CD4-positive, alpha-beta T cell treated with Interleukin-2 at 100 ng/mL for 4 hours (primary cell): ENCODE measurements around the gene CADM2.

ENCODE experiments used
- DNase-seq: peaks from one replicate; pipeline ENCODE4 v3.0.0-alpha.2; 2020; ENCODE audit warnings: low spot score

CADM2 gene

DNA sequence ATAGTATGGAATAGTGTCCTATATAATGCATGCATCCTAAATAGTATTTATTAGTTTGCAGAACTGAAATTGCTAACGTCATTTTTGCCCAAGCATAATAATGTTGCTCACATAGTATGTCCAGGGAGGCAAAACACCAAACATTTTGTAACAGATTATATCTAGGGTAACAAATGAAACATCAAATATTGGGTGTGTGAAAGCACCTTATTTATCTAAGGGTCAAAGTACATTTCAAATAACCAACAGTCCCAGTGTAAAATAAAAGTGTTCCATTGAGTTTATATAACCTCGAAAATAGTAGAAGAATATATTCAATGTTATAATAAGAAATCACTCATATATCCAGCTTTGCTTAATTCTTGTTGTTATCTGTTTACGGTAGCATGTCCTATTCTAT is 363.1 kb downstream of the CADM2 start:
- DNase-seq = no peak

DNA sequence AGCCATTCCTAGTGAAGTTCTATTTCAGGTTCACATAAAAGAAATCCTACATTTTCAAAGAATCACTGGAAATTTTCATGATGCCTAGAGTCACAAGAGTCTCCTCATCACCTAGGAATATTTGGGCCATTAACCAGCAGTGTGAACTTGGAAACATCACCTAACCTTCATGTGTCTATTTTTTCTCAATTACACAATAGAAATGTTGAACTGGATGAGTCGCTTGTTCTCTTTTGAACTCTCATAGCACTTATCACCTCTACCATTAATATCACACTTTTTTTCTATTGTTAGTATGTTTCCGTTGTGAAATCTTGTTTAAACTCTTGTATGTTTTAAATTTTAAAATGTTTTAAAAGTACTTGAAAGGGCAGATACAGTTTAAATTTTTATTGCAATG is 371.3 kb downstream of the CADM2 start:
- DNase-seq = no peak

DNA sequence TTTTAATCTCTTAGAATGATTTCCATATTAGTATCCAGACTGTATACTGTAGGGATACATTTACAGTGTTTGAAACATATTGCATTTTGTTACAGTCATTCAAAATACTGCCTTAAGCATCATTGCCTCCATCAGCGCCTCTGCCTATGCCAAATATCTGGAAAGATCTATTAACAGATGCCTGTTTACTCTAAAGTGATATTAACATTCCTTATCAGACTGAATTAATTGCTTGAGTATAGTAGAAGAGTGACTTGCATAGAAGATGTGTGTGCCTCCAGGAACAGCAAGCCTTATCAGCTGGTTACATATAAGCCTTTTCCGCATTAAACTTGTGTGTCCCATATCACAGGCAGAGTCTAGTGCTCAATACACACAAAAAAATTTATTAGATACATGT is 379.1 kb downstream of the CADM2 start:
- DNase-seq = no peak

DNA sequence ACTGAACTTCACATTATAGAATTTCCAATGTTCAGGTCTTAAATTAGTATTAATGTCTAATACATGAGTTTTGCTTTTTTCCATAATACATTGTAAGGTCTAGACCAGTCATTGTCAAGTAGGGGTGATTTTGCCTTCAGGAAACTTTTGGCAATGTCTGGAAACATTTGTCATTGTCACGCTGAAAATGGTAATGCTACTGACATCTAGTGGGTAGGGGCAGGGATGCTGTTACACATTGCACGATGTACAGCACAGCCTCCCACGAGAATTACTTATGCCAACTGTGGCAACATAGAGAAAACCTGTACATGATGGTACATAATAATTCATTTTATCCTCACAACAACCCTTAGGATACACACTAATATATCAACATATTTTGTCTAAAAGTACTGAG is 384.1 kb downstream of the CADM2 start:
- no peak for DNase-seq

DNA sequence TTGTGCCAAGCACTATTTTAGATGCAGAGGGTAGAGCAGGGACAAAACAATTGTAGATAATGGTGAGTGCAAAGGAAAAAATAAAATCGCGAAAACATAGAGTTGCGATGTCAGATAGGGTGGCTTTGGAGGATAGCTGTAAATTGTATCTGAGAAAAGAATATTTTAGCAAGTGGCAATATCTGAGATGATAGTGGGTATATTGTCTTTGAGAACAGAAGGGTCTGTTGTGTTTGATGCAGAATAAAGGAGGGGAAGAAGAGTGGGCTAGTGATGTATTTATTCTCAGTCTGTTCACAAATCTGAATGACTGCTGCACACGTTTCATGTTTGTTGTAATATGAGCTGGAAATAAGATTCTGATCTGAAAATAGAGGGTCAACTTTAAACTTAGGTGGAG is 396.8 kb downstream of the CADM2 start:
- DNase-seq = no peak

DNA sequence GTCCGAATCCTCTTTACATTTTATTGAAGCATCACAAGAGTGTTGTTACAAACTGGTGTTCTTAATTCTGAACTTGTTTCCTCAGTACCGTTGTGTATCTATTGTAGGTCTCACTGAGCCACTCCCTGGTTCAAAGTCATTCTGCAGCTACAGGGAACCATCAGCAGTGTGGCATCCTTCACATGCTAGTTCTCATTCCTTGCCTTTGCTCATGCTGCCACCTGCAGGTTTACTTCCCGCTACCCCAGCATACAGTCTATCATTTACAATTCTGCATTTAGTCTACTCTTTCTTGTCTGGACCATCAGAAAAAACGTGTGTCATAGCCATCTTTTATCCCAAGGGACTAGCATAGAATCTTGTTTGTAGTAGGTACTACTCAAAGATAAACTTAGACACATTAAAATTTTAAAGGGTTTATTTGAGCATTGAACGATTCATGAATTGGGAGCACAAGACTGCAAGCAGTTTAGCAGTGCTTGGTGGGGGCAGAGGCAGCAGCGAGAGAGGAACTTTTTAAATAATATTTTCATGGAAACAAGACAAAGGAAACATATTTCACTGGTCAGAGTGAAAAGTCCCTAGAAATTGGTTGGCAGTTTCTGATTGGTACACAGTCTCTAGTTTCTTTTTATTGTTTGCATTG is 402.1 kb downstream of the CADM2 start:
- DNase-seq = no peak

DNA sequence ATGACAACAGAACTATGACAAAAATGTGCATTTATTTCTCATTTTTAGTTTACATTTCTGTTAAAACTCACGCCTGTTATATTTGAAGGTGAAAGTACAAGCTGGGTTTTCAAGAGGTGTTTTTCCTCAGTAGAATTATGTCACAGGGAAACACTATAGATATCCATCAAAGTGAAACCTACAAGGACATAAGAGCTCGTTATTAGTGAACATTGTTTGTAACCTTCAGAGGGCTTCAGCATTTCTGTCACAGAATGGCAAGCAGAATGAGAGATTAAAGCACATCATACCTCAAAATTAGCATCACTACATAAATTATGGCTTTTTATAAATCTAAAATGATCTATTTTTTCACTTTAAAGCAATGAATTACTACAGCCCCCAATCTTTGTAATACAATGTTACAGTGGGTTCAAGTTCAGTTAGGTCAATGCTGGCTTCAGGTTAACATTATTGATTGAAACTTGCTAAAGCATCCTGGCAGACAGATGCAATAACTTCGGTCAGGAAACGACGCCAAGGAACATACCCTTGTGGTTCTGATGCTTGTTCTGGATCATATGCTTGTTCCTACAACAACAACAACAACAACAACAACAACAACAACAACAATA is 405.6 kb downstream of the CADM2 start:
- no peak for DNase-seq

DNA sequence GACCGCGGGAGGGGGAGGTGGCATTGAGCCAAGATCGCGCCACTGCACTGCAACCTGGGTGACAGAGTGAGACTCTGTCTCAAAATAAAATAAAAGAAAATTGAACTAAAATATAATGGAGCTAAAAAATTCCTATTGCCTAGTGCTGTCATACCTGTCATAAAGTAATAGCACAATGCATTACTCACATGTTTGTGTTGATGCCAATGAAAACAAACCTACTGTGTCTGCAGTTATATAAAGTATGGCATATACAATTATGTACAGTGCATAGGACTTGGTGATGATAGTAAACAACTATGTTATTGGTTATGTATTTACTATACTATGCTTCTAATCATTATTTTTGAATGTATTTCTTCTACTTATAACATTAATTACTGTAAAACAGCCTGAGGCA is 411.6 kb downstream of the CADM2 start:
- DNase-seq = no peak

DNA sequence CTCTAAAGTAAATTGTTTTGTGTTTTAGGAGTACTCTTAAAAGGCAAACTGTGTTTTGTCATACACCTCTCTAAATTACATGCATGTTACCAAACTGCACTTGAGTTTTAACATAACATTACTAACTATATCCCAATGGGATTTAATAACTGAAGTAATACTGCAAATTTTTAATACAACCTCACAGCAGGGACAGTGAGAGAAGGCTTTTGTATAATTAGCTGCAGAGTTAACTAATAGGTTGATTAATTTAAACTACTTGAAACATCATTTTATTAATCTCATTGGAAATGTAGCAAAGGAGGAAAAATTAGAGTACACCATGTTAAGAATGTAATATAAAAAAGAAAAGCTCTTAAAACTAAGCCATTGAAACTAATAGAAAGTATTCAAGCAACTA is 417.3 kb downstream of the CADM2 start:
- DNase-seq = no peak

DNA sequence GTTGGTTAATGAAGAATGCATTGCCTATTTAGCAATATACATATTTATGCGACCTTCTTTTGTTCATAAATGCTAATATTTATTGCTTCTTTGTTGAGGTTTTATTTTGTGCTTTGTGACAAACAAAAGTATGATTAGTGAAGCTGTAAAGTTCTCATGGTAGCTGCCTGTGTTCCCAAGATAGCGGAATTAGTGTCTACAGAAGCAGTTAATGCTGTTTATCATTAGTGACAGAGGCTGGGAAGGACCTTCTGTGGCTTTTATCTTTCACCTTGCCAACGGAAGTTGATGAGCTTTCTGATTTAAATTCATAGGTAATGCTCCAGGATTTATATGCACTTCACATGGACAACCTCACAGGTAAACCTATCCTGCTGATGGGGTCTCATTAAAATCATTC is 418.3 kb downstream of the CADM2 start:
- no peak for DNase-seq

DNA sequence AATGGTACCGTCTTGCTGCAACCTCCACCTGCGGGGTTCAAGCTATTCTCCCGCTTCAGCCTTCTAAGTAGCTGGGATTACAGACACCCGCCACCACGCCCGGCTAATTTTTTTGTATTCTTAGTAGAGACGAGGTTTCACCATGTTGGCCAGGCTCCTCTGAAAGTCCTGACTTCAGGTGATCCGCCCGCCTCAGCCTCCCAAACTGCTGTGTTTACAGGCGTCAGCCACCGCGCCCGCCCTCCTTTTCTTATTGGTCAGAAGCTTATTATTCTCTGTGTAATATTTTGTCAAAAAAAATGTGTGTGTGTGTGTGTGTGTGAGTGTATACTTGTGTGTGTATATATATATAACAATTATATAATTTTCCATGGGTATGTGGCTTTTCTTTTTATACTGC is 425.6 kb downstream of the CADM2 start:
- DNase-seq = no peak

DNA sequence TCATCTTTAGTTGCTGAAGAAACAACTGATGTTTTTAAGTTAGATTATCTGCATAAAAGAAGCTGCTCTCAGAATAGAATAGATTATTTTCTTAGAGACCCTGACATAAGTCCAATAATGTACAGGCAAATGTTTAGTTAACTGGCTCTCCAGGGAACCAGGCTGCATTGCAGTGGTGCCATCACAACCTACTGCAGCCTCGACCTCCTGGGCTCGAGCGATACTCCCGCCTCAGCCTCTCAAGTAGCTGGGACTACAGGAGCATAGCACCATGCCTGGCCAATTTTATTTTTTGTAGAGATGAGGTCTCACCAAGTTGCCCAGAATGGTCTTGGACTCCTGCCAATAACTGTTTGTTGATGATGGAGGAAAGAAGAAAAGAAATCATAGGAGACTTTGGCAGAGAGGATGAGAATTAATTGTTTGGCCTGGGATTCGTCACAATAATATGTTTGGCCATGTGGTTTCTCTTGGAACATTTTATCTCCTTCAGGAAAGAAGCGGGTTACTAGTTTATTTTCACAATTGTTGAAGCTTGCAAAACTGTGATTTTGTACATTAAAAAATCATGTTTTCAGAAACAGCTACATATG is 429.2 kb downstream of the CADM2 start:
- DNase-seq = no peak

DNA sequence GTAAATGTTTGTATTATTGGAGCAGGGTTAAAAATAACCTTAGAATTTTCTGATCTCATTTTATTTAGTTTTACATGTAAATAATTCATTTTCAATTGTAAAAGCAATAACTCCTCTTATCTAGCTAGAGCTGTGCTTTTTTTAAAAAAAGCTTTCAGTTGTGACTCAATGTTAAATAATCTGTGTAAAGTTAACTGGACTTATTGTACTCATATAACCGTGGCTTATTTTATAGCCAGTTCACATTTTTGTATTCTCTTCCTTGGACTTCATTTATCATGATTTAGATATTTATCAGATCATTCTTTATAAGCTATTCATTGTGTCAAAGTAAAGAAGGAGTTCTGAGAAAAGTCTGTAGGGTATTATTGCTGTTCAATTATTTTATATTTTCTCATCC is 435.6 kb downstream of the CADM2 start:
- DNase-seq = no peak

DNA sequence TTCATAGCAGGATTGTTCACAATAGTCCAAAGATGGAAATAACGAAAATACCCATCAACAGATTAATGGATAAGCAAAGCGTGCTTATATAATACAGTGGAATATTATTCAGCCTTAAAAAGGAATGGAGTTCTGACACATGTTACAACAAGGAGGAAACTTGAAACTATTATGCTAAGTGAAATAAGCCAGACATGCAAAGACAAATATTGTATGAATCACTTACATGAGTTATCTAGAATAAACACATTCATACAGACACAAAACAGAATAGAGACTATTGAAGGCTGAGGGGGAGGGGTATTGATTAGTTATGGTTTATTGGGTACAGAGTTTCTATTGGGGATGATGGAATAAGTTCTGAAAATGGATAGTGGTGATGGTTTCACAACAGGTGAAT is 438.6 kb downstream of the CADM2 start:
- DNase-seq = no peak

DNA sequence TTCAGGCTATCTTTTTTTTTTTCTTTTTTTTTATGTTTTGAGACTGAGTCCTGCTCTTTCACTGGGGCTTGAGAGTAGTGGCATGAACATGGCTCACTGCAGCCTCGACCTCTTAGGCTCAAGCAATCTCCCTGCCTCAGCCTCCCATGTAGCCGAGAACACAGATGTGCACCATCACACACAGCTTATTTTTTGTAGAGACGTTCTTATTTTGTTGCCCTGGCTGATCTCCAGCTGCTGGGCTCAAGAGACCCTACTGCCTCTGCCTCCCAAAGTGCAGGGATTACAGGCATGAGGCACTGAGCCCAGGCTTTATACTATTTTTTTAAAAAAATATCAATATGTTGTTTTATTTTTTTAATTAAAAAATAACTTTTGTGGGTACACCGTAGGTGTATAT is 467.3 kb downstream of the CADM2 start:
- no peak for DNase-seq

DNA sequence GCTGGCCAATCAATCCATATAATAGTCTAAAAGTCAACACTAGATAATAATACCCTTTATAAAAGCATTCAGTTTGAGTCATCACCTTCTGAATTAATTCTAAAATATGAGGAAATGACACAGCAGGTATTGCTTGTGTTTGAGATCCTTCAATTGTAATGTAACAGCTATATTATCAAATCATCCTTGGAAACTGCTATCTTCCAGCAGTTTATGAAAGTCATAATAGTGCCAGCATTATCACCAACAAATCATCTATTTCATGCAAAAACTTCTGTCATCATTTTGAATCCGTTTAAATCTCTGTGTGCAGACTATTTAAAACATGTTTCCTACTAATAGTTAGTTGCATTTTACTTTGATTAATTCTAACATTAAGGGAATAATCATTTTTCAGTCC is 468.7 kb downstream of the CADM2 start:
- no peak for DNase-seq

DNA sequence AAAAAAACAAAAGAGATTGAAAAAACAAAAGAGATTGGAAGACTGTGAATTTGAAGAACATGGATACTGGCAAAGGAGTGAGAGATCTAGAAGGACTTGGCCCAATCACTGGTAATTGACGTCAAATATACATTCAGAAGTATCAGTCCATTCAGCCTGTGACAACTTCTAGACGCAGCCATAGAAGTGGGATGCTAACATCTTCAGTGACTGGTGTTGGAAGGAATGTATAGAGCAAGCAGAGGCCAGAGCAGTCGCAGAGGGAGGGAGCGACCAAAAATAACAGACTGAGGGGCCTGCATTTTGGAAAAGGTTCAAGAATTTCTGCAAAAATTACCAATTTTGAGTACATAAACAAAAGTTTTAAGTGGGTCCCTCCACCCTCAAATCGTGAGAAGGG is 473.3 kb downstream of the CADM2 start:
- DNase-seq = no peak

DNA sequence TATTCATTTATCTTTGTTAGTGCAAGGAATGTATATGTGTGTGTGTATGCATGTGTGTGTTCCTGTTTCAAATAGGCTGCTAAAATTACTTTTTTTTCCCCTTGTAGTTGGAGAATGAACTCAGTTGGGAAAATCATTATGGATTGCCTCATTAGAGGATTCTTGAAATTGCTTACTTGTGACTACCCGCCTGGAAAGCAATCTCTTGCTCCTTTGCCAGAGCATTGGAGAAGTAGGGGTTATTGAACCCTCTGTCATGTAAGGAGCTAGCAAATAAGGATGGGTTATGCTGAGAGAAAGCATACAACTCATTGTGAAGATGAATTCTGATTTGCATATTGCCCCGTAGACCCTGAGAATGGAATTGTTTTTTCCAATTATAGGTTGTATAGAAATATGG is 474.5 kb downstream of the CADM2 start:
- no peak for DNase-seq

DNA sequence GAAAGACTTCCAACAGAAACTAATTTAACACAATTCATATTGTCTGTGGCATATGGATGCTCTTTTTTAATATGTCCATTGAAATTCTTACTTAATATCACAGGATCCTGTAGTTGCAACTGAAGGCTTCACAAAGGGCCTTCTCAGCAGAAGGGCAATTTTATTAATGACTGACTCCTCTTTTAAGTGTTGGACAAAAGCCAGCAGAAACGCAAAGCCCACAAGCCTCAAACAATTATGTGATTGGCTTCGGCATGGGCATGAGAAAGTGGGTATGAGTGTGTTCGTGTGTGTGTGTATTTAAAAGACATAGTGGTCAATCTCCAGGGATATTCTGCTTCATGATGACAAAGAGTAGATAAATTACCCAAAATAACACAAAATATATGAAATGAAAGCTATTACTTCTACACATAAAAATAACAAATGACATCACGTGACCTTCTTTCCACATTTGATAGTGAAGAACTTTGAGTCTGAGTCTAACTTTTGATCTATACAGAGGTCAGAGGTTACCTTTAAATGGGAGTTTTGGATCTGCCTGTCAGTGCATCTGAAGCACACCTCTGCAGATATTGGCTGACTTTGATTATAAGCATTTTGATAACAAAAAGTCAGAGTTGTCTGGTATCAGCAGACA is 496.9 kb downstream of the CADM2 start:
- no peak for DNase-seq

DNA sequence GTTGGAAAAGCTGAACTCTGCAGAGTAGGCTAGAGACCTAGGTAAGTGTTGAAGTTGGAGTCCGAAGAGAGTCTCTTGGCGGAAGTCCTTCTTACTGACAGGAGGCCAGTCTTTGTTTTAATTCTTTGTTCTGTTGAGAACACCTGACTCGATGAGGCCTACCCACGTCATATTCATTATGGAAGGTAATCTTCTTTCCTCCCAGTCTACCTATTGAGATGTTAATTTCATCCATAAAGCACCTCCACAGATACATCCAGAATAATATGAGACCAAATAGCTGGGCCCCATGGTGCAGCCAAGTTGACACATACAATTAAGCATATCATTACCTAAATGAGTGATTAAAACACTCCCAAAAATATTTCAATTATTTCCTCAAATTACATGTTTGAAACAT is 515.5 kb downstream of the CADM2 start:
- no peak for DNase-seq

DNA sequence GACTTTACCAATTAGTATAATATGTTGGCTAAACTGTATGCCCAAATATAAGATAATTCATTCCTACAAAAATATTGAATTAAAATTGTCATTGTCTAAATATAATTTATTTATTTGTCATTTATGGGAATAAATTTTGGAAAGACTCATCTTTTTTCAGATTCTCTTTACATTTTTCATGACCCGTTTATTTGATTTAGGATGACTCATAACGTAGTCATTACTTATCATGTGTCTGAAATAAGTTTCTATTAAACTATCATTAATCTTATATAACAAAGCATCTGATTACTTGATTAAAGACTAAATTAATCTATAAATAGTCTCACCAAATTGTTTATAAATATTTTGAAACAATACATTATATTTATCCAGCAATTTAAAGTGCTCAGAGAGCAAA is 516.6 kb downstream of the CADM2 start:
- no peak for DNase-seq

DNA sequence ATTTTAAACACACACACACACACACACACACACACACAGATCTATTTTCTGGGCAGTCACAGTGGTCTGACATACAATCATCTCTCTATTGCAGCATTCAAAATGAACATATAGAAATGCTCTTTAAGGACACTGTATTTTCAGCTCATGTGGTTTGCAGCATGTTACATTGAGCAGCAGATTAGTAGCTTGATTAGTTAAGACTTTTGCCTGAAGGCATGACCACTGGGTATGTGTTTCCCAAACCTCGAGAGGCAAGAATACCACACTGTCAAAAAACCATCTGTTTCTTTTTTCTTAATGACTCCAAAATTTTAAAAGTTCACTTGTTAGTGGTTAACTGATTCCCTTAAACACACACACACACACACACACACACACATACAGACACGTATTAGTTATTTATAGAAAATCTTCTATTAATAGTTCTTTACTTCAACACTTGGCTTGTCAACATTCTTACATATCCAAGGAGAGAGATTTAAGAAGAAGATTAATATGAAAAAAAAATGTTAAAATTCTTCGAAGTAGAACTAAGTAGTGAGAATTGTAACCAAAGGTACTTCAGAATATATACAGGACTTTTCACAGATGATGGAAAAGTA is 518.2 kb downstream of the CADM2 start:
- DNase-seq = no peak
